Nephron progenitor cell (in vitro differentiated cells): ENCODE measurements around the gene HAUS2.
A peak's percentile ranks its signal among the peaks of the same experiment; 100 is the strongest.
"Not testable (repeated sequence)": the region's sequence is repeated elsewhere in the genome, so short reads cannot be mapped to it uniquely, and the experiment has no call there.

ENCODE experiments used
- DNase-seq: peaks from one replicate; pipeline ENCODE4 v3.0.0; 2021
- H3K27ac Mint-ChIP-seq: 2 replicates; pipeline ENCODE4 v1.8.0; 2021; ENCODE audit warnings: mild to moderate bottlenecking, moderate library complexity, mixed read lengths
- H3K27me3 Mint-ChIP-seq: 2 replicates; pipeline ENCODE4 v1.8.0; 2021; ENCODE audit warnings: mild to moderate bottlenecking, low read depth, mixed read lengths; ENCODE audit not compliant: poor library complexity
- H3K36me3 Mint-ChIP-seq: 2 replicates; pipeline ENCODE4 v1.8.0; 2021; ENCODE audit warnings: low read depth, mixed read lengths
- H3K4me1 Mint-ChIP-seq: 2 replicates; pipeline ENCODE4 v1.8.0; 2021; ENCODE audit warnings: mixed read lengths
- H3K4me3 Mint-ChIP-seq: 2 replicates; pipeline ENCODE4 v1.8.0; 2021; ENCODE audit warnings: mild to moderate bottlenecking, moderate library complexity, mixed read lengths
- H3K9me3 Mint-ChIP-seq: 2 replicates; pipeline ENCODE4 v1.8.0; 2021; ENCODE audit warnings: mild to moderate bottlenecking, moderate library complexity, mixed read lengths
- TF ChIP-seq, protein P1 (sequence below): fragments of 200-600 bp; sonication (generic); IDR thresholded peaks from 2 replicates; pipeline ENCODE4 v1.5.0; 2021; ENCODE audit warnings: antibody characterized with exemption

Gene HAUS2

DNA sequence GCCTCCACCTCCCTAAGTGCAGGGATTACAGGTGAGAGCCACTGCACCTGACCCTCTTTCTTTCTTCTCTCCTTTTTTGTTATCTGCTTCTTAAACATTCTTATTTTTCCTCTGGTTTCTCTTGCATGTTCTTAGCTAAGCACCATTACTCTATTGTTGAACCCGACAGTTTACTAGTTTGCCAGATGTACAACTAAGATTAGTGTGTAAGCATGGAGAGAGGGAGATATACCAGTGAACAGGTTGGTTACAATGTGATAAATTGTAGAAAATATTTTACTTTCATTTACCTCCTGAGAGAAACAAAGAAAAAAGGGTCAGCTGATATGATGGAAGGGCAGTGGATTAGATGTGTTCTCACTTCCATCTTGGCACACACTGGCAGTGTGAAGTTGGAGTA, 4.9 kb downstream of the HAUS2 start:
- Mint-ChIP-seq H3K27me3 (peaks cover 3% of the 10 kb centered on the region), H3K36me3 (no peaks in the 10 kb centered on the region), H3K27ac (peak overlapping the region; percentile 13), H3K9me3 (no peaks in the 10 kb centered on the region), H3K4me3 (no peak overlapping the region), H3K4me1 (peaks cover 15% of the 10 kb centered on the region)
- TF ChIP-seq, protein P1, sequence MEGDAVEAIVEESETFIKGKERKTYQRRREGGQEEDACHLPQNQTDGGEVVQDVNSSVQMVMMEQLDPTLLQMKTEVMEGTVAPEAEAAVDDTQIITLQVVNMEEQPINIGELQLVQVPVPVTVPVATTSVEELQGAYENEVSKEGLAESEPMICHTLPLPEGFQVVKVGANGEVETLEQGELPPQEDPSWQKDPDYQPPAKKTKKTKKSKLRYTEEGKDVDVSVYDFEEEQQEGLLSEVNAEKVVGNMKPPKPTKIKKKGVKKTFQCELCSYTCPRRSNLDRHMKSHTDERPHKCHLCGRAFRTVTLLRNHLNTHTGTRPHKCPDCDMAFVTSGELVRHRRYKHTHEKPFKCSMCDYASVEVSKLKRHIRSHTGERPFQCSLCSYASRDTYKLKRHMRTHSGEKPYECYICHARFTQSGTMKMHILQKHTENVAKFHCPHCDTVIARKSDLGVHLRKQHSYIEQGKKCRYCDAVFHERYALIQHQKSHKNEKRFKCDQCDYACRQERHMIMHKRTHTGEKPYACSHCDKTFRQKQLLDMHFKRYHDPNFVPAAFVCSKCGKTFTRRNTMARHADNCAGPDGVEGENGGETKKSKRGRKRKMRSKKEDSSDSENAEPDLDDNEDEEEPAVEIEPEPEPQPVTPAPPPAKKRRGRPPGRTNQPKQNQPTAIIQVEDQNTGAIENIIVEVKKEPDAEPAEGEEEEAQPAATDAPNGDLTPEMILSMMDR = no peak
- DNase-seq = no peak

DNA sequence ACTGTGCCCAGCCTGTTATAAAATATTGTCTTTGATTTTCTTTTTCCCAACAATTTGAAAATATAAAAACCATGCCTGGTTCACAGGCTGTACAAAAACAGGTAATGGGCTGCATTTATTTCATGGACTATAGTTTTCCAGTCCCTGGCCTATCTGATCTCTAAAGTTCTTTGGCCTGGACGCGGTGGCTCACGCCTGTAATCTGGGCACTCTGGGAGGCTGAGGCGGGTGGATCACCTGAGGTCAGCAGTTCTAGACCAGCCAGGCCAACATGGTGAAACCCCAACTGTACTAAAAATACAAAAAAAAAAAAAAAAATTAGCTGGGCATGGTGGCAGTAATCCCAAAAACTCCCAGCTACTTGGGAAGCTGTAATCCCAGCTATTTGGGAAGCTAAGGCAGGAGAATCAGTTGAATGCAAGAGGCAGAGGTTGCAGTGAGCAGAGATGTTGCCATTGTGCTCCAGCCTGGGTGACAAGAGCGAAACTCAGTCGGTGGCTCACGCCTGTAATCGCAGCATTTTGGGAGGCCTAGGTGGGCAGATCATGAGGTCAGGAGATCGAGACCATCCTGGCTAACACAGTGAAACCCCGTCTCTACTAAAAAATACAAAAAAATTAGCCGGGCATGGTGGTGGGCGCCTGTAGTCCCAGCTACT, 8.0 kb downstream of the HAUS2 start:
- H3K36me3 Mint-ChIP-seq = peaks cover 11% of the 10 kb centered on the region
- H3K27ac Mint-ChIP-seq, H3K9me3 Mint-ChIP-seq, DNase-seq, H3K4me3 Mint-ChIP-seq, H3K27me3 Mint-ChIP-seq, H3K4me1 Mint-ChIP-seq: not testable (repeated sequence)

DNA sequence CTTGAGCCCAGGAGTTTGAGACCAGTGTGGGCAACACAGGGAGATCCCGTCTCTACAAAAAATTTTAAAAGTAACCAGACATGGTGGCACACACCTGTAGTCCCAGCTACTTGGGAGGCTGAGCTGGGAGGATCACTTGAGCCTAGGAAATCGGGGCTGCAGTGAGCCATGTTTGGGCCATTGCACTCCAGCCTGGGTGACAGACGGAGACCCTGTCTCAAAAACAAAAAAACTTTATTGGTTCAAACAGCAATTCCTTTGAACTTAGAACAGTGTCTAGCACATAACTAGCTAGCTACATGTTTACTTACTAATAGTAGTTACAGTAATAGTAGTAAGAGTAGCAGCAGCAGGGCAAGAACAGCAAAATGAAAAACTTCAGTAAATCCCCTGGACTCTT, 10.1 kb downstream of the HAUS2 start:
- H3K9me3 Mint-ChIP-seq = no peaks in the 10 kb centered on the region
- H3K27ac Mint-ChIP-seq = no peak overlapping the region
- TF ChIP-seq, protein P1 = no peak
- peaks cover 17% of the 10 kb centered on the region for H3K36me3 Mint-ChIP-seq
- no peaks in the 10 kb centered on the region for H3K27me3 Mint-ChIP-seq
- H3K4me1 Mint-ChIP-seq = no peaks in the 10 kb centered on the region
- H3K4me3 Mint-ChIP-seq = no peak overlapping the region
- DNase-seq = no peak

DNA sequence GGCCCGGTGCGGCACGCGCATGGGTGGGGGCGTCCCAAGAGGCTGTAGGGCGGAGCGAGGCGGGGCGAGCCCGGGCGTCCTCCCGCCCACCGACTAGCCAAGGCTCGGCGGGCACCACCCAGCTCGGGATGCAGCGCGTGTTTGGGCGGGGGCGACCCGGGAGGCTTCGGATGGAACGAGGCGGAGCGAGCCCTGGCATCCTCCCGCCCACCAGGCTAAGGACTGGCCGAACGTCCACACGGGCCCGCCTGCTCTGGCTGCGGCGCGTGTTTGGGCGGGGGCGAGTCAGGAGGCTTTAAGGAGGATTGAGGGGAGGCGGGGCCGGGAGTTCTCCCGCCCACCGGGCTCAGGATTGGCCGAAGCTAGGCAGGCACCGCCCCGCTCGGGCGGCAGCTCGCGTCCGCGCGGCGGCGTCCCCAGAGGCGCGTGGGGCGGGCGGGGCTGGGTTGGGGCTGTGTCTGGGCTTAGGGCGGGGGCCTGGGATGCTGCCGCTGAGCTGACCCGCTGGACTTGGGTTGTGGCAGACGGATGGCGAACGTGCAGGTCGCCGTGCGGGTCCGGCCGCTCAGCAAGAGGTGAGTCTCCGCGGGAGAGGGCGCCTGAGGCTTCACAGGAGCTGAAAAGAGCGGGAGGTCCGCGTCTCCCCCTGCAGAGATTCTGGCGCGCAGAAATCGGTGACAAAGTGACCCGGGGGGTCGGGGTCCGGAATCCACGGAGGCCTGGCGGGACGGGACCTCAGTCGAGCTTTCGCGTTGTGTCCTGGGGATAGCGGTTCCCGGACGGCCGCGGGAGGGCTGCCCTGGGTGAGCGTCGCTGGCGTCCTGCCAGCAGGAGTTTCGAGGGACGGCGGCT, 26.8 kb downstream of the HAUS2 start, which contains the start of gene STARD9:
STARD9 (plus strand) TSS at position 419 of the 852 bp plus-strand sequence; CDS start at position 529, 110 bp downstream.
- peaks cover 75% of the 10 kb centered on the region for H3K27me3 Mint-ChIP-seq
- peaks cover 14% of the 10 kb centered on the region for H3K4me1 Mint-ChIP-seq
- H3K4me3 Mint-ChIP-seq = peak within 1 kb of the TSS; percentile 97
- peaks cover 18% of the 10 kb centered on the region for H3K36me3 Mint-ChIP-seq
- peak; percentile 98 for DNase-seq
- H3K9me3 Mint-ChIP-seq = peaks cover 10% of the 10 kb centered on the region
- TF ChIP-seq, protein P1 = no peak
- H3K27ac Mint-ChIP-seq = peak within 1 kb of the TSS; percentile 41

DNA sequence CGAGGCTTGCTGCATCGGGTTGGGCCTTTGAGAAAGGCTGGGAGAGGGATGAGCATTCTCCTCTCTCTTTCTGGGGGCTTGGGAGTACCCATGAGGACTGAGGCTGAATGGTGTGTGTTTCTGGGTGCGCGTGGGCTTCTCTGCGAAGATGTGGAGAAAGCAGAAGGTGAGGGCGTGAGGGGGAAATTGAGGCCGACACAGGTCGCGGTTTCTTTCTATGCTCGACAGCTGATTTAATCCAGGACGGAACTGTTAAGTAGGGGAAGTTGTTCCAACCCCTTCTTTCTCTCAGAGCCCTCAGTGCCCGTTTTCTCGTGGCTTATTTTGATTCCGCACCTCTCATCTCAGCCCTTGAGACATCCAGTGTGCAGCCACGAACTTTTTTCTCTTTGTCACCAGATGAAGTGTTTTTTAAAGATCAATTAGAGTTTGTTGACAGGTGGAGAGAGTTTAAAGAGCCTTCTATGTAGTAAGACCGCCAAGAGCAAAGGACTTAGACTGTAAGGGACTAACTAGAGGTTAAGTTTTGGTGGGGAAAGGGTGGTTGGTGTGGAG, 27.5 kb downstream of the HAUS2 start:
- H3K4me1 Mint-ChIP-seq = peaks cover 19% of the 10 kb centered on the region
- H3K9me3 Mint-ChIP-seq = peaks cover 10% of the 10 kb centered on the region
- peaks cover 17% of the 10 kb centered on the region for H3K36me3 Mint-ChIP-seq
- peaks cover 82% of the 10 kb centered on the region for H3K27me3 Mint-ChIP-seq
- H3K4me3 Mint-ChIP-seq = peak overlapping the region; percentile 97
- no peak for DNase-seq
- no peak overlapping the region for H3K27ac Mint-ChIP-seq
- TF ChIP-seq, protein P1 = no peak

DNA sequence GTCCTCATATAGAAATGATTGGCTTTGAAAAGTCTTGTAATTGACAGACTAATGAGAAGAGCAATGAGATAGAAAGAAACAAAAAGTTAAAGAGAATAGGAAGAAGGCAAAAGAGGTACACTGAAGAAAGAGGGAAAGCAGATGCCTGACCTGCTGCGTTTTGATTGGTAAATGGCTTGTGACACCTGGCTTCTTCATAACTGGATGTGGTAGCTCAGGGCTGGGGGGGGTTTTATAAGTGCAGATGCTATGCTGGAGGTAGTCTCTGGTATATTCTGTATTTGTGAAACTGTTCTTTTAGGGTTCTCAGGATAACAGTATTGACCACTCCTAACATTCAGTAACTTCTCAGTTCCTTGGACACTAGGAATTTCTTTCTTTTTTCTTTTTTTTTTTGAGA, 28.1 kb downstream of the HAUS2 start:
- DNase-seq = no peak
- H3K4me3 Mint-ChIP-seq = peak overlapping the region; percentile 97
- H3K4me1 Mint-ChIP-seq = peaks cover 22% of the 10 kb centered on the region
- peaks cover 10% of the 10 kb centered on the region for H3K9me3 Mint-ChIP-seq
- no peak overlapping the region for H3K27ac Mint-ChIP-seq
- peaks cover 83% of the 10 kb centered on the region for H3K27me3 Mint-ChIP-seq
- peaks cover 17% of the 10 kb centered on the region for H3K36me3 Mint-ChIP-seq
- TF ChIP-seq, protein P1 = no peak
